T-helper 22 cell (primary cell): ENCODE results near the gene STRIP2.
"Not testable (repeated sequence)": the region's sequence is repeated elsewhere in the genome, so short reads cannot be mapped to it uniquely, and the experiment has no call there.

ENCODE experiments used
- DNase-seq: peaks from one replicate; pipeline ENCODE4 v3.0.0-alpha.2; 2020; ENCODE audit warnings: low read depth

STRIP2 gene

GRCh38 chr7:129453510-129454248 lies 19.4 kb downstream of the STRIP2 start:
- no peak for DNase-seq

GRCh38 chr7:129454249-129454551 lies 20.0 kb downstream of the STRIP2 start:
- DNase-seq, result no peak

GRCh38 chr7:129456421-129456820 lies 22.2 kb downstream of the STRIP2 start:
- no peak for DNase-seq

- no peak for DNase-seq
Measured at GRCh38 chr7:129457101-129457500, 22.9 kb downstream of the STRIP2 start.

GRCh38 chr7:129458171-129458570 lies 23.9 kb downstream of the STRIP2 start:
- DNase-seq, result no peak

- DNase-seq, result no peak
Measured at GRCh38 chr7:129461809-129462208, 27.6 kb downstream of the STRIP2 start.

- no peak for DNase-seq
Measured at GRCh38 chr7:129462420-129462819, 28.2 kb downstream of the STRIP2 start.

- DNase-seq, result no peak
Measured at GRCh38 chr7:129464194-129464593, 30.0 kb downstream of the STRIP2 start.

GRCh38 chr7:129465080-129465479 lies 30.8 kb downstream of the STRIP2 start:
- no peak for DNase-seq

GRCh38 chr7:129466796-129467195 lies 32.6 kb downstream of the STRIP2 start:
- no peak for DNase-seq

- DNase-seq, result no peak
Measured at GRCh38 chr7:129468087-129468486, 33.9 kb downstream of the STRIP2 start.

- no peak for DNase-seq
Measured at GRCh38 chr7:129468547-129468946, 34.3 kb downstream of the STRIP2 start.

- DNase-seq, result no peak
Measured at GRCh38 chr7:129469930-129470329, 35.7 kb downstream of the STRIP2 start.

GRCh38 chr7:129470411-129470810 lies 36.2 kb downstream of the STRIP2 start:
- DNase-seq, result no peak

GRCh38 chr7:129471402-129471827 lies 37.2 kb downstream of the STRIP2 start:
- no peak for DNase-seq

- DNase-seq, result not testable (repeated sequence)
Measured at GRCh38 chr7:129475931-129476330, 41.7 kb downstream of the STRIP2 start.

- DNase-seq, result not testable (repeated sequence)
Measured at GRCh38 chr7:129476398-129476797, 42.2 kb downstream of the STRIP2 start.

- no peak for DNase-seq
Measured at GRCh38 chr7:129479831-129480230, 45.6 kb downstream of the STRIP2 start.

- no peak for DNase-seq
Measured at GRCh38 chr7:129480674-129481363, 46.6 kb downstream of the STRIP2 start.

GRCh38 chr7:129481376-129481775 lies 47.1 kb downstream of the STRIP2 start:
- not testable (repeated sequence) for DNase-seq

GRCh38 chr7:129482781-129483180 lies 48.5 kb downstream of the STRIP2 start:
- DNase-seq, result no peak

- DNase-seq, result no peak
Measured at GRCh38 chr7:129489491-129489890, 55.3 kb downstream of the STRIP2 start.

GRCh38 chr7:129492391-129492790 lies 58.2 kb downstream of the STRIP2 start:
- no peak for DNase-seq

- no peak for DNase-seq
Measured at GRCh38 chr7:129493555-129493954, 59.3 kb downstream of the STRIP2 start.
